HL-60/S4 (cell line): ENCODE results near the gene PDCD7.
"Not testable (repeated sequence)": the region's sequence is repeated elsewhere in the genome, so short reads cannot be mapped to it uniquely, and the experiment has no call there.

Experiments
- in situ Hi-C: fragments of 300-500 bp; cut with MboI; formaldehyde crosslinking; loops from 2 replicates; pipeline ENCODE4 v1.14.3; 2022; ENCODE audit warnings: low sequenced_read_pairs

PDCD7 gene

DNA sequence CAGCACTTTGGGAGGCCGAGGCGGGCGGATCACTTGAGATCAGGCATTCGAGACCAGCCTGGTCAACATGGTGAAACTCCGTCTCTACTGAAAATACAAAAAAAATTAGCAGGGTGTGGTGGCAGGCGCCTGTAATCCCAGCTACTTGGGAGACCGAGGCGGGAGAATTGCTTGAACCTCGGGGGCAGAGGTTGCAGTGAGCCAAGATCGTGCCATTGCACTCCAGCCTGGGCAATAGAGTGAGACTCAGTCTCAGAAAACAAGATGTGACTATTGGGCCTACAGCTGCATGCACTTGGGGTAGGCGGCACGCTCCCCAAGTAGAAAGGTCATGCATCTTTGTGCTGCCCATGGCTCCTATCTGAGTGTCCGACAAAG lies 39.8 kb downstream of the PDCD7 start:
- in situ Hi-C loops = not testable (repeated sequence)

GRCh38 chr15:65092911-65093792 lies 40.5 kb downstream of the PDCD7 start:
- in situ Hi-C loops = no loop called here

DNA sequence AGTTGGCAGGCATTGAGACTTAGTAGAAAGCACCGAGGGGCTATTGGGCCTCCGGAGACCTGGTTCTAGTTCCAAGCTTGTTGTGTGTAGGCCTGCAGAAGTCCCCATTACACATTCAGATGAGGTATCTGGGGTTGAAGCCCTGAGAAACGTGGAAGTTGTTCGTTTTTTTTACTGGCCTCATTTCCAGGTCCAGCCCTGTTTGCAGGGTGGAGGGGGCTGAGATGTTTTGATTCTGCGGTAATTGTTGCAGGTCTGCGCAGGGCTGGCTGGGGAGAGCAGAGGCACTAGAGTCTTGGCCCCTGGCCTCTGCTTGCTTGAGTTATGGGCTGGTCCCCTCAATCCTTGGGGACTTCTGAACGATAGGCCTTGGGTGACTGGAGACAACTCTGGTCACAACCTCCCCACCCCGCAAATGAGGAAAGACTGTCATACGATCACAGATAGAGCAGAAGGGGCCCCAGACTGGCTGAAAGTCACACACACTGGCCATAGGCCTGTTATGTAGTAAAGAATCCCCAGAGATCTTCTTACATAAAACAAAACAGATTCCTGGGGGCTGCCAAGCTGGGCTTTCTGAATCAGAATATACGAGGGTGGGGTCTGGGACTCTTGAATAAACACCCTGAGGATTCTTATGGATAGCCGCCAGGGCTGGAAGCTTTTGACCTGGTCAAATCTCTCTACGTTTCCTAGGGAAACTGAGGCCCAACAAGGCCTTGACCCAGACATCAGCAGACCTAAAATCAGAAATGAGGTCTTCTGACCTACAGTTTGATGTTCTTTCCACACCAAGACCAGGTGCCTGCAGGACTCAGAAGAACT lies 41.5 kb downstream of the PDCD7 start:
- in situ Hi-C loops = no loop called here

DNA sequence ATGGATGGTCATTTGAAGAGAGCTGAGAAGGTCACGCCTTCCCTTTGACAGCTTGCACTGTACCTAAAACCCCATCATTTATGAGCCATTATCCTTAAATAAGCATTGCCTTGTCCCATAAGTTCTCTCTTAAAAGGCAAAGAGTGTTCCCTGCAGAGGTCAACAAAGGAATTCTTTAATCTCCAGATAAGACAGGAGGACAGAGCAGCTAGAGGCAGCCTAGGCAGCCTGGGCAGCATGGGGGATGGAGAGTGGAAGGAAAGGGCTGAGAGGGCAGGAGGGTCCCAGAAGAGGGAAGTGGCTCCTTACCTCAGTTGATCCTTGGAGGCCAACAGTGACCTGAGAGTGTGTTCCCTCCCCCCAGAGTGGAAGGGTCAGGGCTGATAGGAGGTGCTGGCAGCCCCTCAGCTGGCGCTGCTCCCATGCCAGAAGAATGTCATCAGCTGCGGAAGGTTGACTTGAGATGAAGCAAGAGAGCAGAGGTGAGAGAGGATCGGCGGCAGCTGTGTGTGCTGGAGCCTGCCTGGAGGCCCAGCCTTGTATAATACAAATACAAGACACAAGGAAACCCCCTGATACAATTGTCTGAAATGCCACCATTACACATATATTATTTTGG lies 44.3 kb downstream of the PDCD7 start:
- in situ Hi-C loops = no loop called here

DNA sequence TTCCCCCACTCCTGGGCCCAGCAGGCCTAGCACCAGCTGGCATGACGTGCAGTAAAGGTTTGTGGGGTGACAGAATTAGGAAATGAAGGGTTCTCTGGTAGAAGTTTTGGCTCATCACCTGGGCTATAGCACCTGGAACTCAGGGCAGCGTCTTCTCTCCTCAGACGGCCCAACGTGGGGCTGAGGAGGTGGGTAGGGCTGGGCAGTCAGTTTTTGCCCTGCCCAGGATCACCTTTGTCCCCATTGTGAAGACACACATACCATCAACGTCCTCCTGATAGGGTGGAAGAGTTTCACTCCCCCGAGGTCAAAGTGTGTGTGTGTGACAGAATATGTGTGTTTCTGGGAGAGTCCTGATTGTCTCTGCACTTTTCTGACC lies 45.0 kb downstream of the PDCD7 start:
- in situ Hi-C loops = no loop called here

DNA sequence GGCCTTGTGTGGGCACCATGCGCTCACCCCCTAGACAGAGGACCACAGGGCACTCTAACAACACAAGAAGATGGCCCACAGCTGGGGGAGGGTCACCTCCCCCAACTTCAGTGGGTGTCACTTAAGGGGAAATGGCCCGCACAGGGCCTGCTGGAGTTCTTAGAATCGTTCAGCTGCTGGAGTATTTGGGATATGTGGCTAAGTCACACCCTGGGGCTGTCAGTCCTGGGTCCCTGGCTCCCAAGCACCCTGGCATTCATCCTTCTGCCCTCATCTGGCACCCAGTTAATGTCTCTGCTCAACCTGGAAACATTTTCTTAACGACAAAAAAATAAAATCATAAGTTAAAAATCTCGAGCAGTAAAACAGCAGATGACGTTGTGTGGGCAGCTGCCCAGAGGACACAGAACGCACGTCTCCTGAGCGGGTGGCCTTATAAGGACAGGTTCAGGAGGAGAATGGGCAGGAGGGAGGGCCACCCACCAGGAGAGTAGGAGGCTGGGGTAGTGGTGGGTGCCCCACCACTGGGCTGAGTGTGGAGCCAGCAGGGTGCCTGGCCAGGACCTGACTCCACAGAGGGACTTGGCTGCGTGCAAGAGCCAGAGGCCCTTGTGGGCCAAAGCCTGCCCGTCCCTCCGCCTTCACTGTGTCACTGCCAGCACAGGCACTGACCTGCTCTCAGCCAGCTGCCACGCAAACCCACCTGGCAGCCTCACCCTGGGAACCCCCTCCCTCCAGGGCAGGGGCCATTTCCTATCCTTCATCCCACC lies 45.5 kb downstream of the PDCD7 start:
- in situ Hi-C loops = no loop called here

- in situ Hi-C loops = no loop called here
Measured at GRCh38 chr15:65087411-65087810, 46.2 kb downstream of the PDCD7 start.

GRCh38 chr15:65086680-65087111 lies 46.9 kb downstream of the PDCD7 start:
- in situ Hi-C loops = no loop called here

- in situ Hi-C loops = no loop called here
Measured at GRCh38 chr15:65085990-65086679, 47.5 kb downstream of the PDCD7 start.

GRCh38 chr15:65085207-65085753 lies 48.3 kb downstream of the PDCD7 start:
- in situ Hi-C loops = no loop called here

DNA sequence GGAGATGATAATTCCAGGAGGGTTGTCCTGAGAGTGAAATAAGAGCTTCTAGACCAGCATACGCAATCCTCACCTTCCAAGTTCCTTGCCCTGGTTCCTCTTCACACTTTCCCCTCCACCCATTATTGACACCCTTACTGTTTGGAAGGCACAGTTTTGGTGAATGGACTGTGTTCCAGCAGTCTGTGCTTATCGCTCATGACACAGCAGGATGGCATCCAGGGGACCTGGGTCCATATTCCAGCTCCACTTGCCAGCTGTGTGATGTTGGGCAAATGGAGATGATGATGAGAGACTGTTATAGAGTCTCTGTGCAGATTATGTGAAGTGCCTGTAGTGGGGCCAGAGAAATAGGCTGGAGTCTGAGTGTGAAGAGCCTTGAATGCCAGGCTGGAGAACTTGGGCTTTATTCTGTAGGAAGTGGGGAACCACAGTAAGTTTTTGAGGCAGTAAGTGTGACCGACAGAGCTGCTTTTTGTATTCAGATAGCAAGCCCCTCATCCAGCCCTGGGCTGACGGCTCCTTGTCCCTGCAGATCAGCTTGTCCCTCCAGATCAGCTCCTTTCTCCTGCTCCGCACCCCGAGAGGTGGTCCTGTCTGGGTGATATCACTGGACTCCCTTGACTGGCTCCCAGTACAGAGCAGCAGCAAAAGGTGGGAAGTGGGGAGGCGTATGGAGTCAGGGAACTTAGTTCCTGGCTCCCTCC lies 49.0 kb downstream of the PDCD7 start:
- in situ Hi-C loops = no loop called here

DNA sequence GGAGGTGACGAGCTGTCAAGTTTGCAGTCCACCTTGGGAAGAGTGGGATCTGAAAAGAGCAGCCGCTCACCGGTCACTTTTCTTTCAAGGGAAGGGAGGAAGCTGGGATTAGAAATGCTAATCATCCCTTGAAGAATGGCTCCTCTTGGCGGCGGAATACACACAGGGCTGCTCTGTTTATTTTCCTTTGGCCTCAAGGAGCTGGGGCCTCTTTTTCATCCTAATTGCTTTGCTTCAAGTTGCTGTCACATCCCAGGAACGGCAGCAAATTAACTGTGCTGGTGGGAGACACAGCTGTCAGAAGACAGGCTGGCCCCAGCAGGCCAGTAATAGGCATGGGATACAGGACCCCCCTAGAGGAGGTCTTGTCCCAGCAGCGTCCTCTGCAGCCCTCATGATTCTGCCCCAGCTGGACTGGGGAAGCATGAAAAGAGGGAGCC lies 50.3 kb downstream of the PDCD7 start:
- in situ Hi-C loops = no loop called here

- in situ Hi-C loops = no loop called here
Measured at GRCh38 chr15:65082303-65082953, 51.2 kb downstream of the PDCD7 start.

- in situ Hi-C loops = no loop called here
Measured at GRCh38 chr15:65081758-65082157, 51.9 kb downstream of the PDCD7 start.

DNA sequence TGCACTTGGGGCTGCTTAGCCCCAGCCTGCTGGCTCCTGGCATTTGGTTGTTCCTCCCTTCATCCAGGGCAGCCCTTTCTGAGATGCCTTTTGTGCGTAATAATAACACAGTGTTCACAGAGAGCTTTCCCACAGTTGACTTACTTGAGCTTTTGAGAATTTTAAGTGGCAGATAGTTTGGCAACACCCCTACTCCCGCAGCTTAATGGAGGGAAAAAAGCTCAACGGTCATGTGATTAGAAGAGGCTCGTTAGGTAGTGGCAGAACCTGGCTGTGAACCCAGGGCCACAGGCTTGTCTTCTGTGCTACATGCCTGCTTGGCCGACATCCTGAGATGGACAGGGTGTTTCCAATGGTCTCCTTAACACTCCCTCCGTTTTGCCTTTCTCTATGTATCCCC lies 52.3 kb downstream of the PDCD7 start:
- in situ Hi-C loops = no loop called here

GRCh38 chr15:65079580-65079979 lies 54.0 kb downstream of the PDCD7 start:
- in situ Hi-C loops = no loop called here

DNA sequence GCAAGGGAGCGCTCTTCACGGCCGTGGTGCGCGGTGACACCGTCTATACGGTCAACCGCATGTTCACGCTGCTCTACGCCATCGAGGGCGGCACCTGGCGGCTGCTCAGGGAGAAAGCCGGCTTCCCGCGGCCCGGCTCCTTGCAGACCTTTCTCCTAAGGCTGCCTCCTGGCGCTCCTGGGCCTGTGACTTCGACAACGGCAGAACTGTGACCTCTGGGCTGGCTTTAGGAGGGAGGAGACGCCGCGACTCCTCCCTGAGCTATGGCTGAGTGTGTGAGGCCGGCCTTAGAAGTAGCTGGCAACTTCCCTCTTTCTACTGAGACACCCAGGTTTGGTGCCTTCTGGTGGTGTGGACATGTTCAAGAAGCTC lies 55.6 kb downstream of the PDCD7 start:
- in situ Hi-C loops = no loop called here

- in situ Hi-C loops = no loop called here
Measured at GRCh38 chr15:65077291-65077980, 56.2 kb downstream of the PDCD7 start.
